Measurements from ENCODE around the gene PCNA.

PCNA gene

GRCh38 chr20:5119435-5120184 is at the start of gene PCNA:
Gene PCNA (minus strand): TSS chr20:5119958. CDS start chr20:5119798, 160 bp downstream.
- peak; percentile 87 for DNase-seq

- no peak for DNase-seq
Observed at GRCh38 chr20:5168651-5169396, 49.1 kb upstream of the PCNA start.

- no peak for DNase-seq
Observed at GRCh38 chr20:5164645-5165625, 45.2 kb upstream of the PCNA start.

- DNase-seq: no peak
Observed at GRCh38 chr20:5161536-5162164, 41.9 kb upstream of the PCNA start.

- no peak for DNase-seq
Observed at GRCh38 chr20:5160882-5161281, 41.1 kb upstream of the PCNA start.

- no peak for DNase-seq
Observed at GRCh38 chr20:5159928-5160327, 40.2 kb upstream of the PCNA start.

GRCh38 chr20:5156675-5157448 is 37.1 kb upstream of the PCNA start:
- DNase-seq: no peak

- DNase-seq: no peak
Observed at GRCh38 chr20:5155404-5155803, 35.6 kb upstream of the PCNA start.

GRCh38 chr20:5154543-5154925 is 34.8 kb upstream of the PCNA start:
- no peak for DNase-seq

- no peak for DNase-seq
Observed at GRCh38 chr20:5153612-5154542, 34.1 kb upstream of the PCNA start.

- no peak for DNase-seq
Observed at GRCh38 chr20:5153152-5153467, 33.4 kb upstream of the PCNA start.

GRCh38 chr20:5150226-5151076 is 30.7 kb upstream of the PCNA start:
- no peak for DNase-seq

GRCh38 chr20:5149892-5150225 is 30.1 kb upstream of the PCNA start:
- DNase-seq: no peak

- no peak for DNase-seq
Observed at GRCh38 chr20:5148581-5148980, 28.8 kb upstream of the PCNA start.

- DNase-seq: no peak
Observed at GRCh38 chr20:5146871-5147592, 27.3 kb upstream of the PCNA start.

- DNase-seq: no peak
Observed at GRCh38 chr20:5146099-5146668, 26.4 kb upstream of the PCNA start.

GRCh38 chr20:5145365-5146098 is 25.8 kb upstream of the PCNA start:
- DNase-seq: no peak

GRCh38 chr20:5143851-5144250 is 24.1 kb upstream of the PCNA start:
- no peak for DNase-seq
